GM12878 (cell line): ENCODE measurements around the gene CEACAM6. TPM values are rescaled to one million over a fixed set of nuclear protein-coding genes. Genes with fewer than 3 reads are reported as not detected.

Source experiments
- CREB1 ChIP-seq: IDR thresholded peaks from 2 replicates; pipeline ENCODE4 v1.6.1; 2012; ENCODE audit warnings: low read depth, mild to moderate bottlenecking, inconsistent platforms
- FOXK2 ChIP-seq: fragments of 450-650 bp; IDR thresholded peaks from 2 replicates; pipeline ENCODE4 v1.6.1; 2017; ENCODE audit warnings: mild to moderate bottlenecking, moderate library complexity
- GABPA ChIP-seq: IDR thresholded peaks from 2 replicates; pipeline ENCODE4 v1.6.1; 2014; ENCODE audit warnings: antibody characterized with exemption, low read depth, mild to moderate bottlenecking, inconsistent platforms
- IKZF1 ChIP-seq: fragments of 450-650 bp; conservative IDR thresholded peaks from 2 replicates; pipeline ENCODE4 v1.6.1; 2017; ENCODE audit warnings: antibody characterized with exemption, mild to moderate bottlenecking
- NFYA ChIP-seq: IDR thresholded peaks from 2 replicates; pipeline ENCODE4 v1.6.1; 2011; ENCODE audit warnings: low read depth, mild to moderate bottlenecking, low read length, improper control_type of control experiment, borderline replicate concordance
- POLR2AphosphoS2 ChIP-seq: IDR thresholded peaks from 2 replicates; pipeline ENCODE4 v1.6.1; 2011; ENCODE audit warnings: low read depth, mild to moderate bottlenecking, low read length, improper control_type of control experiment, moderate library complexity
- RAD51 ChIP-seq: fragments of 450-650 bp; IDR thresholded peaks from 2 replicates; pipeline ENCODE4 v1.6.1; 2016; ENCODE audit warnings: moderate library complexity, mild to moderate bottlenecking, inconsistent platforms
- RBBP5 ChIP-seq: fragments of 200-600 bp; sonication (generic); conservative IDR thresholded peaks from 2 replicates; pipeline ENCODE4 v1.6.1; 2016
- SREBF1 ChIP-seq: IDR thresholded peaks from 2 replicates; pipeline ENCODE4 v1.6.1; 2012; ENCODE audit warnings: mild to moderate bottlenecking, low read length
- SREBF2 ChIP-seq: IDR thresholded peaks from 2 replicates; pipeline ENCODE4 v1.6.1; 2012; ENCODE audit warnings: mild to moderate bottlenecking, low read length
- TAF1 ChIP-seq: IDR thresholded peaks from 2 replicates; pipeline ENCODE4 v1.6.1; 2011; ENCODE audit warnings: mild to moderate bottlenecking, low read depth, low read length, borderline replicate concordance
- TCF12 ChIP-seq: IDR thresholded peaks from 2 replicates; pipeline ENCODE4 v1.6.1; 2011; ENCODE audit warnings: low read depth, mild to moderate bottlenecking, low read length
- YY1 ChIP-seq: IDR thresholded peaks from 2 replicates; pipeline ENCODE4 v1.6.1; 2011; ENCODE audit warnings: low read depth, mild to moderate bottlenecking, low read length
- ZNF24 ChIP-seq: fragments of 450-650 bp; IDR thresholded peaks from 2 replicates; pipeline ENCODE4 v1.6.1; 2017; ENCODE audit warnings: antibody characterized with exemption, mild to moderate bottlenecking
- polyA plus RNA-seq, 11 experiments: library from polyadenylated mRNA; depleted of rRNA in 4 of 11; unstranded in 6 of 11; stranded (reverse) in 5 of 11; fragments of >200 nt; fragmentation: Nextera tagmentation in 4 of 11; fragmentation: Illumina TruSeq in 1 of 11; extraction: Ambion mirVana in 4 of 11; extraction: Trizol in 1 of 11; gene quantifications; 1 replicate in 1 of 11; 2 replicates in 10 of 11; pipeline versions ENCODE4 v1.2.1 to v1.2.3, GENCODE V29; 2011 to 2016; ENCODE audit warnings: inconsistent platforms in 2 of 11, missing spikeins in 2 of 11, low read depth in 1 of 11
- total RNA-seq, 4 experiments: library from RNA; depleted of rRNA in 3 of 4; stranded (reverse); fragments of >200 nt in 3 of 4; fragmentation: Illumina TruSeq in 1 of 4; extraction: Trizol in 1 of 4; gene quantifications; 2 replicates each; pipeline versions ENCODE4 v1.2.1 to v1.2.3, GENCODE V29; 2013 to 2021
- TF ChIP-seq, protein P1 (sequence below): fragments of 450-650 bp; IDR thresholded peaks from 2 replicates; pipeline ENCODE4 v1.6.1; 2017; ENCODE audit warnings: low read depth, mild to moderate bottlenecking, moderate library complexity
- TF ChIP-seq, protein P2 (sequence below): fragments of 450-650 bp; IDR thresholded peaks from 2 replicates; pipeline ENCODE4 v1.6.1; 2014; ENCODE audit warnings: mild to moderate bottlenecking
- TF ChIP-seq, protein P3 (sequence below), 3 experiments: IDR thresholded peaks in 2 of 3; conservative IDR thresholded peaks in 1 of 3; 2 replicates each; pipeline ENCODE4 v1.5.1; 2011; ENCODE audit warnings: low read depth in 3 of 3, low read length in 3 of 3, mild to moderate bottlenecking in 3 of 3, control low read depth in 2 of 3, moderate library complexity in 2 of 3, inconsistent platforms in 1 of 3, mixed read lengths in 1 of 3; ENCODE audit not compliant: control insufficient read depth in 2 of 3, insufficient read depth in 1 of 3; ENCODE audit errors: extremely low read depth in 1 of 3

The CEACAM6 gene
- total and polyA plus RNA-seq, 10 of the 15 experiments (the other 5 are each of a cell fraction or from before 2014, with no cell fraction given): 0.26 TPM; not detected in 9

DNA sequence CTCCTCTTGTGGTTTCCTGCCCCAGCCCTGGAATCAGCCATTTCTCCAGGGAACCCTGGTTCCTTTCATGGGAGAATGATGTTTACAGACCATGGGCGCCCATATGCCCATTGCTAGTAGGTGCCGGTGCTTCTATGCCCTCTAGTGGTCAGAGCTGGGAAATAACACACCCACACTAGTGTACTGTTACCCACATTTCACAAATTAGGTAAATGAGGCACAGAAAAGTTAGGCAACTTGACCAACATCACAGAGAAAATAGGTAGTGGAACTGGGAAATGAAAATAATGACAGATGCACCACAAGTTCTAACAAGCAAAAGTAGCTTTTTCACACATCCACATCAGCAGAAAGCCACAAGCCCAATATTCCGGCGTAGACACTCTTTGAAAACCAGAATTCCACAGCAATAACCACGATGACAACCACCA, 39.7 kb downstream of the CEACAM6 start (continued):
- TF ChIP-seq TCF12 (no peak), IKZF1 (peak; percentile 66), CREB1 (no peak), ZNF24 (no peak), TAF1 (no peak), SREBF1 (no peak), YY1 (no peak), RAD51 (no peak), GABPA (no peak), RBBP5 (no peak), SREBF2 (no peak), POLR2AphosphoS2 (no peak), NFYA (no peak), FOXK2 (no peak)
- TF ChIP-seq, protein P1, sequence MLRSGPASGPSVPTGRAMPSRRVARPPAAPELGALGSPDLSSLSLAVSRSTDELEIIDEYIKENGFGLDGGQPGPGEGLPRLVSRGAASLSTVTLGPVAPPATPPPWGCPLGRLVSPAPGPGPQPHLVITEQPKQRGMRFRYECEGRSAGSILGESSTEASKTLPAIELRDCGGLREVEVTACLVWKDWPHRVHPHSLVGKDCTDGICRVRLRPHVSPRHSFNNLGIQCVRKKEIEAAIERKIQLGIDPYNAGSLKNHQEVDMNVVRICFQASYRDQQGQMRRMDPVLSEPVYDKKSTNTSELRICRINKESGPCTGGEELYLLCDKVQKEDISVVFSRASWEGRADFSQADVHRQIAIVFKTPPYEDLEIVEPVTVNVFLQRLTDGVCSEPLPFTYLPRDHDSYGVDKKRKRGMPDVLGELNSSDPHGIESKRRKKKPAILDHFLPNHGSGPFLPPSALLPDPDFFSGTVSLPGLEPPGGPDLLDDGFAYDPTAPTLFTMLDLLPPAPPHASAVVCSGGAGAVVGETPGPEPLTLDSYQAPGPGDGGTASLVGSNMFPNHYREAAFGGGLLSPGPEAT: 0 out of 2 replicates have a peak, but pooled peaks have one; percentile 28
- TF ChIP-seq, protein P2, sequence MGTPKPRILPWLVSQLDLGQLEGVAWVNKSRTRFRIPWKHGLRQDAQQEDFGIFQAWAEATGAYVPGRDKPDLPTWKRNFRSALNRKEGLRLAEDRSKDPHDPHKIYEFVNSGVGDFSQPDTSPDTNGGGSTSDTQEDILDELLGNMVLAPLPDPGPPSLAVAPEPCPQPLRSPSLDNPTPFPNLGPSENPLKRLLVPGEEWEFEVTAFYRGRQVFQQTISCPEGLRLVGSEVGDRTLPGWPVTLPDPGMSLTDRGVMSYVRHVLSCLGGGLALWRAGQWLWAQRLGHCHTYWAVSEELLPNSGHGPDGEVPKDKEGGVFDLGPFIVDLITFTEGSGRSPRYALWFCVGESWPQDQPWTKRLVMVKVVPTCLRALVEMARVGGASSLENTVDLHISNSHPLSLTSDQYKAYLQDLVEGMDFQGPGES: no peak
- TF ChIP-seq, protein P3, sequence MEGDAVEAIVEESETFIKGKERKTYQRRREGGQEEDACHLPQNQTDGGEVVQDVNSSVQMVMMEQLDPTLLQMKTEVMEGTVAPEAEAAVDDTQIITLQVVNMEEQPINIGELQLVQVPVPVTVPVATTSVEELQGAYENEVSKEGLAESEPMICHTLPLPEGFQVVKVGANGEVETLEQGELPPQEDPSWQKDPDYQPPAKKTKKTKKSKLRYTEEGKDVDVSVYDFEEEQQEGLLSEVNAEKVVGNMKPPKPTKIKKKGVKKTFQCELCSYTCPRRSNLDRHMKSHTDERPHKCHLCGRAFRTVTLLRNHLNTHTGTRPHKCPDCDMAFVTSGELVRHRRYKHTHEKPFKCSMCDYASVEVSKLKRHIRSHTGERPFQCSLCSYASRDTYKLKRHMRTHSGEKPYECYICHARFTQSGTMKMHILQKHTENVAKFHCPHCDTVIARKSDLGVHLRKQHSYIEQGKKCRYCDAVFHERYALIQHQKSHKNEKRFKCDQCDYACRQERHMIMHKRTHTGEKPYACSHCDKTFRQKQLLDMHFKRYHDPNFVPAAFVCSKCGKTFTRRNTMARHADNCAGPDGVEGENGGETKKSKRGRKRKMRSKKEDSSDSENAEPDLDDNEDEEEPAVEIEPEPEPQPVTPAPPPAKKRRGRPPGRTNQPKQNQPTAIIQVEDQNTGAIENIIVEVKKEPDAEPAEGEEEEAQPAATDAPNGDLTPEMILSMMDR (IDR thresholded peaks at IDR 0.05 in 2 of 3, conservative IDR thresholded peaks at IDR 0.05 in 1 of 3; ENCODE audit: control insufficient read depth in 2 of 3, extremely low read depth in 1 of 3, insufficient read depth in 1 of 3, low read depth in 3 of 3, low read length in 3 of 3): peak; percentile 52 to 84 (median 83)
